ENCODE data around the gene ARHGAP6.

Gene ARHGAP6

GRCh38 chrX:11309220-11309619 is 356.5 kb downstream of the ARHGAP6 start:
- no peak for TF ChIP-seq PATZ1 (CRISPR knock-in tag; IDR thresholded peaks at IDR 0.05; ENCODE audit: borderline replicate concordance)
- no peak for TF ChIP-seq ZNF70 (CRISPR knock-in tag; IDR thresholded peaks at IDR 0.05)
- TF ChIP-seq RARB (CRISPR knock-in tag; IDR thresholded peaks at IDR 0.05), result no peak
- no peak for TF ChIP-seq SNAI2 (CRISPR knock-in tag; IDR thresholded peaks at IDR 0.05)
- no peak for TF ChIP-seq ZFP30 (CRISPR knock-in tag; IDR thresholded peaks at IDR 0.05)
- no peak for TF ChIP-seq ARNTL (CRISPR knock-in tag; IDR thresholded peaks at IDR 0.05; ENCODE audit: borderline replicate concordance, low read depth)
- no peak for TF ChIP-seq PPARA (CRISPR knock-in tag; IDR thresholded peaks at IDR 0.05; ENCODE audit: borderline replicate concordance)
- no peak for TF ChIP-seq TSHZ2 (CRISPR knock-in tag; IDR thresholded peaks at IDR 0.05)
- TF ChIP-seq ISL1 (CRISPR knock-in tag; IDR thresholded peaks at IDR 0.05), result no peak
- no peak for TF ChIP-seq CSDC2 (CRISPR knock-in tag; IDR thresholded peaks at IDR 0.05)
- TF ChIP-seq GLIS3 (CRISPR knock-in tag; IDR thresholded peaks at IDR 0.05), result no peak
- TF ChIP-seq OSR1 (CRISPR knock-in tag; IDR thresholded peaks at IDR 0.05), result no peak
- ATAC-seq, result peak; percentile 79

- ATAC-seq, result no peak
- TF ChIP-seq SNAI2 (CRISPR knock-in tag; IDR thresholded peaks at IDR 0.05) (no peak), ZC3H10 (CRISPR knock-in tag; IDR thresholded peaks at IDR 0.05) (no peak), ZFP30 (CRISPR knock-in tag; IDR thresholded peaks at IDR 0.05) (no peak), POU6F1 (CRISPR knock-in tag; IDR thresholded peaks at IDR 0.05; ENCODE audit: borderline replicate concordance, low read depth) (no peak), CSDC2 (CRISPR knock-in tag; IDR thresholded peaks at IDR 0.05) (no peak), TSHZ2 (CRISPR knock-in tag; IDR thresholded peaks at IDR 0.05) (no peak), ISL1 (CRISPR knock-in tag; IDR thresholded peaks at IDR 0.05) (no peak), CSRNP3 (CRISPR knock-in tag; IDR thresholded peaks at IDR 0.05) (no peak), ESRRG (CRISPR knock-in tag; IDR thresholded peaks at IDR 0.05) (no peak), GLIS3 (CRISPR knock-in tag; IDR thresholded peaks at IDR 0.05) (no peak), ARNTL (CRISPR knock-in tag; IDR thresholded peaks at IDR 0.05; ENCODE audit: borderline replicate concordance, low read depth) (no peak), ZNF565 (CRISPR knock-in tag; conservative IDR thresholded peaks at IDR 0.05; ENCODE audit: low read depth) (no peak), RARB (CRISPR knock-in tag; IDR thresholded peaks at IDR 0.05) (no peak), BACH2 (CRISPR knock-in tag; IDR thresholded peaks at IDR 0.05; ENCODE audit: borderline replicate concordance) (no peak), PPARA (CRISPR knock-in tag; IDR thresholded peaks at IDR 0.05; ENCODE audit: borderline replicate concordance) (no peak), ZFP3 (CRISPR knock-in tag; IDR thresholded peaks at IDR 0.05) (no peak), ZNF70 (CRISPR knock-in tag; IDR thresholded peaks at IDR 0.05) (no peak)
Observed at GRCh38 chrX:11305641-11306040, 360.1 kb downstream of the ARHGAP6 start.

- TF ChIP-seq ZNF8 (CRISPR knock-in tag; IDR thresholded peaks at IDR 0.05), result no peak
- TF ChIP-seq ZNF70 (CRISPR knock-in tag; IDR thresholded peaks at IDR 0.05), result no peak
- no peak for TF ChIP-seq ARNTL (CRISPR knock-in tag; IDR thresholded peaks at IDR 0.05; ENCODE audit: borderline replicate concordance, low read depth)
- no peak for TF ChIP-seq OSR1 (CRISPR knock-in tag; IDR thresholded peaks at IDR 0.05)
- TF ChIP-seq ZC3H10 (CRISPR knock-in tag; IDR thresholded peaks at IDR 0.05), result no peak
- TF ChIP-seq TSHZ2 (CRISPR knock-in tag; IDR thresholded peaks at IDR 0.05), result no peak
- TF ChIP-seq CSDC2 (CRISPR knock-in tag; IDR thresholded peaks at IDR 0.05), result no peak
- no peak for TF ChIP-seq ZFP30 (CRISPR knock-in tag; IDR thresholded peaks at IDR 0.05)
- no peak for TF ChIP-seq BACH2 (CRISPR knock-in tag; IDR thresholded peaks at IDR 0.05; ENCODE audit: borderline replicate concordance)
- no peak for ATAC-seq
Observed at GRCh38 chrX:11304829-11305228, 360.9 kb downstream of the ARHGAP6 start.
